Left lobe of liver (tissue), 2 donors: ENCODE results near the gene FAM181B. TPM values are rescaled to one million over a fixed set of nuclear protein-coding genes. Genes with fewer than 3 reads are reported as not detected.

Source experiments
- ATAC-seq: fragments of 200-7000 bp; cut with Tn5 transposase; one replicate; pipeline ENCODE4 v1.9.1; 2020; ENCODE audit warnings: mild to moderate bottlenecking, moderate library complexity
- DNase-seq: peaks from one replicate; pipeline ENCODE4 v3.0.0-alpha.2; 2020; ENCODE audit warnings: low spot score
- total RNA-seq: library from RNA; stranded (reverse); gene quantifications from one replicate; pipeline ENCODE4 v1.2.1, GENCODE V29; 2021
- donor health status: DM: no; HTN: no; CAD: no; lungs with moderate emphysema.
- donor health status: DM: no; HTN: yes; CAD: no.

Gene FAM181B
- total RNA-seq, result not detected

DNA sequence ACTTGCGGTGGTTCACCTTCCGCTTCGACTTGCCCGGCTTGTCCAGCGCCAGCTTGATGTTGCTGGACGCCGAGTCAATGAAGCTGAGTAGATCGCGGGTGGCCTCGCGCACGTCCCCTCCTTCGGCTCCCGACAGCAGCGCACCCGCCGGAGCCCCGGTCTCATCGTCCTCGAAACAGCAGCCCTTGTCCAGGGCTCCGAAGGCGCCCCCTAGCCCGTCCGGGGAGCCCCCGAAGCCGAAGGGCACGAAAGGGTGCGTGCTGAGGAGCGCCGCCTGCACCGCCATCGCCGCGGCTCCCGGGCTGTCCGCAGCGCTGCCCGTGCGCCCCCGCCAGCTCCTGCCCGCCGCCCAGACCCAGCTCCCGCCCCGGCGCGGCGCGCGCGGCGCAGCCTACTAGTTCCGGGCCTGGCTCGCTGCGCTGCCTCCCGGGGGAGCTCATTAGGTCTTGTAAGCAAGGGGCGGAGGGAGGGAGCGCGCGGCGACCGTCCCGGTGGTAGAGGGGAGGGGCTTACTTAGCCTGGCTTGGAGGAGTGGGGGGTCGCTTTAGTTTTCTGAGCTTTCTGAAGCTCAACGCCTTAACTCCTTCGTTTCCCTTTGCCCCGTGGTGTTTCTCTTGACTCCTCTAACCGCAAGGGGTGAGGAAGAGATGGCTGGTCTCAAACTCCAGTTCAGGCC, at the start of gene FAM181B:
Gene FAM181B (minus strand): TSS at position 421 of the 676 bp plus-strand sequence. CDS start 135 bp downstream, at position 286.
- DNase-seq (no peak), ATAC-seq (peak; percentile 67)

- DNase-seq (no peak), ATAC-seq (no peak)
Observed at GRCh38 chr11:82782825-82783374, 49.2 kb upstream of the FAM181B start.

GRCh38 chr11:82778776-82779175, 45.1 kb upstream of the FAM181B start:
- no peak for DNase-seq
- ATAC-seq, result no peak

DNA sequence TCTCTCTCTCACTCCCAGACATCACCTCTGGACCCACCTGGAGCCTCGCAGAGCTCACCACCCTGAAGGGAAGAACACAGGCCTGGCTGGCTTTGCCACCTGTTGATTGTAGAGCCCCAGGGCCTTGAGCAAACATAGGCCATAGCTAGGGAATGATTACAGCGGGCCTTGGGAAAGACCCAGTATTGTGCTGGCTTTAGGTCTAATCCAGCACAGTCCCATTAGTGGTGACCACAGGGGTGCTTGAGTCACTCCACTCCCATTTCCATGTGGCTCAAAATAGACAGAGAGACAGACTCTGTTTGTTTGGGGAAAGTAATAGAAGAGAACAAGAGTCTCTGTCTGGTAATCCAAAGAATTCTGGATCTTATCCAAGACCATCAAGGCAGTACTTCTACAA, 42.7 kb upstream of the FAM181B start:
- ATAC-seq (no peak), DNase-seq (no peak)

- no peak for DNase-seq
- ATAC-seq, result peak; percentile 82
Observed at GRCh38 chr11:82775736-82776346, 42.2 kb upstream of the FAM181B start.

DNA sequence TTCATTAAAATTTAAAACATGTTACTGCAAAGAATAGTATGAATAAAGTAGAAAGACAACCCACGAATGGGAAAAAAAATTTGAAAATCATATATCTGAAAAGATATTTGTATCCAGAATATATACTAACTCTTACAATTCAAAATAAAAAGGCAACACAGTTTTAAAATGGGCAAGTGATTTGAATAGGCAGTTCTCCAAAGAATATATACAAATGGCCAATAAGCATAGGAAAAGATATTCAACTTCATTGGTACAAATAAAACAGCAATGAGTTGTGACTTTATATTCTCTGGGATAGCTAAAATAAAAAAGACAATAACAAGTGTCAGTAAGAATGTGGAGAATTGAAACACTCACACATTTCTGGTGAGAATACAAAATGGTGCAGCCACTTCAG, 41.6 kb upstream of the FAM181B start:
- DNase-seq (no peak), ATAC-seq (no peak)

DNA sequence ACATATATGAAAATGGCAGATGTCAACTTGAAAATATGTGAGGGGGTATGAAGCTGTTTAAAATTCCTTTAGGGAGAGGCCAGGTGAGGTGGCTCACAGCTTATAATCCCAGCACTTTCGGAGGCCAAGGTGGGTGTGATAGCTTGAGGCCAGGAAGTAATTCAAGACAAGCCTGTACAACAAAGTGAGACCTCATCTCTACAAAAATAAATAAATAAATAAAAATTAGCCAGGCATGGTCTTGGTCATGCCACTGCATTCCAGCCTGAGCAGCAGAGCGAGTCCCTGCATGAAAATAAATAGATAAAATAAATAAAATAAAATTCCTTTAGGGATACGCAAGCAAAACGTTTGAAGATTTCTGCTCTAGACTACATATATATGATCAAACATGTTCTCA, 38.1 kb upstream of the FAM181B start:
- ATAC-seq (no peak), DNase-seq (no peak)

- DNase-seq (no peak), ATAC-seq (no peak)
Observed at GRCh38 chr11:82767123-82767522, 33.5 kb upstream of the FAM181B start.

DNA sequence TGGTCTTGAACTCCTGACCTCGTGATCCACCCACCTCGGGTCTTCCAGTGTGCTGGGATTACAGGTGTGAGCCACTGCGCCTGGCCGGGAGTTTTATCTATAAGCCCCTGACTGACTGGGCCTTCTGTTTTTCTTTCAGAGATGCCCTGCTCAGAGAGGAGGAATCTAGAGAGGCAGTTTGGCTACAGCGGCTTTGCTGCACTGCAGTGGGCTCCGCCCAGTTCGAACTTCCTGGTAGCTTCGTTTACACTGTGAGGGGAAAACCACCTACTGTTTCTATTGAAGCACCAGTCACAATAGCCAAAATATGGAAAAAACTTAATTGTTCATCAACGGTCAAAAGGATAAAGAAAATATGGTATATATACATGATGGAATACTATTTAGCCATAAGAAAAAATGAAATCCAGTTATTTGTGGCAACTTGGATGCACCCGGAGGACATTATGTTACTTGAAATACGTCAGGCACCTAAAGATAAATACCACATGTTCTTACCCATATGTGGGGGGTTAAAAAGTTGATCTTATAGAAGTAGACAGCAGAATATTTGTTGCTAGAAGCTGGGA, 31.9 kb upstream of the FAM181B start:
- ATAC-seq, result no peak

GRCh38 chr11:82763167-82763566, 29.5 kb upstream of the FAM181B start:
- DNase-seq (no peak), ATAC-seq (no peak)

More for the DNA sequence above, 31.9 kb upstream of the FAM181B start:
- DNase-seq, result no peak

DNA sequence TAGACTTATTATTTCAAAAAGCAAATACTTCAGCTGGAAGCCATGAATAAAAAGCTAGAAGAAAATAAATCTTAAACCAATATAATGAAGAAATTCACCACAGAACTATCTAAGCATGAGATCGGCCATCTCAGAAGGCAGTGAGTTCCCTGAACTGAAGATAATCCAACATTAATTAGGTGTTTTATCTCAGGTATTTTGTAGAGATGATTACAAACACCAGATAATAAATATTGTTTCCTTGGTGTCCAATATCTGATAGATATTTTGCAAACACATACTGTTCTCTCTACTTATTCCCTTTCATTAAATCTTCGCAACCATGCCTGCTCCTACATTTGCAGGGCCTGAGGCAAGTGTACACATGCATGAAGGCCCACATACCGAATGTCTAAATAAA, 26.0 kb upstream of the FAM181B start:
- DNase-seq, result no peak
- no peak for ATAC-seq

GRCh38 chr11:82757660-82758357, 24.1 kb upstream of the FAM181B start:
- no peak for DNase-seq
- ATAC-seq, result no peak

- DNase-seq (no peak), ATAC-seq (no peak)
Observed at GRCh38 chr11:82756765-82757639, 23.3 kb upstream of the FAM181B start.

DNA sequence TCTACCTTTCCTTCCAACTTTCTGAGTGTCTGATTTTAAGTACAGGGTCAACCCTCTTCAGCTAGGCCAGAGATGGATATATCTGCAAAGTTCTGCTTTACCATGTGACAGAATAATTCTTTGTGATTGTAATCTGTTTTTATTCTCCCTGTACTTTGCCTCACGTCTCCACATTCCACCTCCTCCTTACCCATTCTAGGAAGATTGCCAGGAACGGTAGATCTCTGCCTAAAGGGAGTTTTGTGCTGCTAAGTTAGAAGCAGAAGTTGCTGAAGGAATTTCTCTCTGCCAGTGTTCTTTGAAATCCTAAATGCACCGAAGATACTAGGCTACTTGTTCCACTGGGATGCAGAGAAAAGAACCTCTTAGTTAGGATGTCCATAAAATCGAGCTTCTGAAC, 20.7 kb upstream of the FAM181B start:
- ATAC-seq (no peak), DNase-seq (no peak)

DNA sequence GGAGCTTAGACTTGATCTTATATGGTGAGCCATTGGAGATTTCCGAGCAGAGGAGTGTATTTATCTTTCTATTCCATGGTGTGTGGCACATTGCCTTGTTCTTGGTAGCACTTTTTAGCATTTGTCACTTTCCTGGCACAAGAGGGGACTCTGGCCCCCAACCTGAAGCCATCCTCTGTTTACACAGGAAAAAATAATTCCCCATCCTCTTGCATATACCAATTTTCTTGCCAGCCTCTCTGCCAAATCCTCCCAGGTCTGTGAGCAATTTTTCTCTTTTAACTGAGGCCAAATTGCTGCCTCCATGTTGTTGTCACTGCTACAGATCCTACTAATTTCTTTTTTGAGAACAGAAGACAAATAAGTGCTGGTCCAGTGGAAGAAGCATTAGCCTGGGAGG, 20.3 kb upstream of the FAM181B start:
- ATAC-seq, result no peak
- no peak for DNase-seq

GRCh38 chr11:82752801-82753200, 19.1 kb upstream of the FAM181B start:
- ATAC-seq, result no peak
- DNase-seq, result no peak

DNA sequence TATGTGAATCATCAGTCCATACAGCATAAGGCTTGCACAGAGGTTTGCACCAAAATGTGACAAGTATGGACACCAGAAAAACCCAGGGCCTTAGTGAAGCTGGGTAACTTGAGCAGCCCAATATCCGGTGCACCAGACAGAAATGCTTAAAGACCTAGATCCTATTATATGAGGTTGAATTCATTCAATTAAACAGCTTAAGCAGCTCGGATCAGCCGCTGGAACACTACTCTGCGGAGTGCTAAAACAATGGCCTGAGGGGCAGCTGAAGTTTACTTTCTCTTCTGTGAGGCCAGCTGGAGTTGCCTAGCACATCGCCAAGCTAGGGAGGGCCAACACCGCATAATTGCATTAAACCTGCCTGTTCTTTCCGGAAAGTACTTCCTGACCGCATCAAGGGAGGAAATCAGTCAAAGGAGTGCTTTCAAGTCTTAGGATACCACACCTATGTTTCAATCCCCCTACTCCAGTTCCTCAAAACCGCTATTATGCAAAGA, 17.0 kb upstream of the FAM181B start:
- ATAC-seq (no peak), DNase-seq (no peak)

- DNase-seq (no peak), ATAC-seq (no peak)
Observed at GRCh38 chr11:82747471-82747870, 13.8 kb upstream of the FAM181B start.

GRCh38 chr11:82738091-82738490, 4.4 kb upstream of the FAM181B start:
- ATAC-seq (no peak), DNase-seq (no peak)

DNA sequence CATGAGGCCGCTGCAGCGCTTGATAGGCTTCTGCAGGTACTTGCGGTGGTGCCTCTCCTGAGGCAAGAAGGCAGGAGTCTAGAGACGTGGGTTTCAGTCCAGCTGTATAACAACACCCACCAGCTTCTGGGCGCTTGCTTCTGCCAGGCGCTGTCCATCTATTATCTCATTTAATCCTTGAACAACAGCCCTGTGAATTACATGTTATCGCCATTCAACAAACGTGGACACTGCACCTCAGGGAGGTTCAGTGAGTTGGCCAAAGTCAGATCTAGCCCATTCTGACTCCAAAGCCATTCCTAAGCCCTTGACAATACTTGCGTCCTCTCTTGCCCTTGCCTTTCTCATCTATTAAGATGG, 436 bp upstream of the FAM181B start:
- DNase-seq, result no peak
- ATAC-seq, result no peak
